ENCODE measurements around the gene IKBKE. TPM values are rescaled to one million over a fixed set of nuclear protein-coding genes. Genes with fewer than 3 reads are reported as not detected.

The IKBKE gene
- total RNA-seq, 1 experiment from 2014 or later = 14.7 TPM

DNA sequence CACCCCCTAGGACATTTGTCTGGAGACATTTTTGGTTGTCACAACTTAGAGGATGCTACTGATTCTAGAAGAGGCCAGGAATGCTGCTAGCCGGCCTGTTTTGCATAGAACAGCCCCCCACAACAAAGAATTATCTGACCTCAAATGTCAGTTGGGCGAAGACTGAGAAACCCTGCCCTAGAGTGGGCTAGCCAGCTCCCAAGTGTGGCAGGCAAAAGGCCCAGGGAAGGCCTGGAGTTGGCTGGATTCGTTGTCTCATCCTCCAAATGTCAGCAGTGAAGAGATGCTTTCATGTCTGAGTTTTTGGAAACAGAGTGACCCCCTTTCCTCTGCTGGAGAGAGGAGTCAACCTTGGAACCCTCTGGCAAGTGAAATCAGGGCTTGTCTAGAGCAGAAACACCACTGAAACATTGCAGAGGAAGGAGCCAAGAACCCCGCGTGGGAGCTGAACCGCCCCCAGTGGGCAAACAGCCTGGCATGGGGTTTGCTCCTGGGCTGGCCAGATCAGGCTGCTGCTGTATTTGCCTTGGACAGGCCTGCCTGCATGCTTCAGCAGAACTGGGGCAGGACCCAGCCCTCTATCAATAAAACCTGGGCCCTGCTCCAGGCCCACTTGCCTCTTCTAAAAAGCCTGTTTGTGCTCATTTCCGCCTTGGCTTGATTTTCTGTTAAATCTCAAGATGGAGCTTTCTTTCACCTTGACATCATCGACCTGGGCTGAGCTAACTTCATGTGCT is 69.9 kb downstream of the IKBKE start:
- DNase-seq (ENCODE audit: low read depth) = no peak

DNA sequence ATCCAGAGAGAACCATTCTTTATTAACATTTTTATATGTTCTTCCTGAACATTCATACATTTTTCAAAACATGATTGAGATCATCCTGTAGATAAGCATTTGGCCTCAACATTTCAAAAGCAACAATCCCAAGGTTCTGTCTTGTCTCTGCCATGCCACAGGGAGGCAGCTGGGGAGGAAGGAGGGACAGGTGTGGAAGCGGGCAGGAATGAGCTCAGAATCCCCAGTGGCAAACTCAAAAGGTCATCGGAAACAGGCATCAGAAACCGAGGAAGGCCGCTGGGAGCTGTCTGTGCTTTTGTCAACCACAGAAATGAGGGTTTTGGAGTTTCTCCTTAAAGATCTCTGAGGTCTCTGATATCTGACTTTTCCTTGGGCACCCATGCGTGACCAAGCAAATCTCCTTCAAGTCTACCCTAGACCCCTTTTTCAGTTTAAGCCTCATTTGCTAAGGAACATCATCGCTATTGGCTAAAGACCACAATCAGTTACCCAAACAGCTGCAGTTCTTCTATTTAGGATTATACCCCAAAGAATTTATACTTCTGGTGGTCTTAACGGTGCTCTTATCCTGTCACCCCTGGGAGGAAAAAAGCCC is 71.1 kb downstream of the IKBKE start:
- DNase-seq (ENCODE audit: low read depth) = no peak

DNA sequence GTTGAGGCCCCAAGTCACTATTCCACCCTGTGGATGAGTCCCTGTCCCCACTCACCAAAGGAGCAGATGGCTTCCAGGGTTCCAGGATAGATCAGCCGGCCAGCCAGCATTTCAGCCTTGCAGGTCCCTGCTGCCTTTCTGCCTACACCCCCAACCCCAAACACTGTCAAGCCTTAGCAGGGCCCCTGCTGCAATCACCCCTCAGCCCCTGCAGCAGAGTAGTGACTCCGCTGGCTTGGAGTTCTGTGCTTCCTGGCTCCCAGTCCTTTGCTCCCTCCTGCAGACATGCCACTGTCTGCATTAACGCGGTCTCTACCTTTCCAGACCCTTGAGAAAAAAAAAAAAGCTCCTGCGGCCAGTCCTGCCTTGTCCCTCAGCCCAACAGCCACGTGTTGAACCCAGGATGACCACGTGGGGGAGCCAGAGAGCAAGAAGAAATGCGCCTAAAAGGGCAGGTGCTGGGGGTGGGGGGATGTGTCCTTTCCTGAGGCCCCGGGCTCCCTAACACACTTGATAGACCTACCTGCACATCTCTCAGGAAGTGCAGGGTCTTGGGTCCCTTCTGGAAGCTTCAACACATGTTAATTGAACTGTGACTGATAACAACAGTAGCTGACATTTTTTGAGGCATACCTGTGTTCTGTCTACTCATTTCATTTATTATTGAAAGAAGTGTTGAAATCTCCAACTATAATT is 74.4 kb downstream of the IKBKE start:
- peak; percentile 65 for DNase-seq (ENCODE audit: low read depth)

DNA sequence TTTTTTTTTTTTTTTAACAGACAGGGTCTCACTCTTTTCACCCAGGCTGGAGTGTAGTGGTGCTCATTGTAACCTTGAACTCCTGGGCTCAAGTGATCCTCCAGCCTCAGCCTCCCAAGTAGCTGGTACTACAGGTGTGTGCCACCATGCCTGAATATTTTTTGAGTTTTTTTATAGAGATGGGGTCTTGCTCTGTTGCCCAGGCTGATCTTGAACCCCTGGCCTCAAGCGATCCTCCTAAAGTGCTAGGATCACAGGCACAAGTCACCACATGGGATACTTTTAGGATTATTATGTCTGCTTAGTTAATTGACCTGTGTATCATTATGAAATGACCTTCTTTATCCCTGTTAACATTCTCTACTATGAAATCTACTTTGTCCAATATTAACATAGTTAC is 75.1 kb downstream of the IKBKE start:
- DNase-seq (ENCODE audit: low read depth) = no peak

Other genes with a start within 250 kb of the IKBKE start
- gene RASSF5, start 37.1 kb downstream of the IKBKE start, total RNA-seq (2014; rRNA removed; shearing (Covaris generic)) = 0.69 and 1.5 TPM in 2 replicates
- gene EIF2D, start 142.0 kb downstream of the IKBKE start, total RNA-seq (2014; rRNA removed; shearing (Covaris generic)) = 25.2 and 27.7 TPM in 2 replicates
- 15.8 and 16.9 TPM in 2 replicates for gene DYRK3, start 165.1 kb downstream of the IKBKE start, total RNA-seq (2014; rRNA removed; shearing (Covaris generic))
- 28.8 and 32.0 TPM in 2 replicates for gene MAPKAPK2, start 214.4 kb downstream of the IKBKE start, total RNA-seq (2014; rRNA removed; shearing (Covaris generic))